Esophagus muscularis mucosa (tissue), 4 donors: Measurements from ENCODE around the gene HSD3B1. TPM values are rescaled to one million over a fixed set of nuclear protein-coding genes. Genes with fewer than 3 reads are reported as not detected.

Source experiments
- DNase-seq: peaks from one replicate; pipeline ENCODE4 v3.0.0-alpha.2; 2017; ENCODE audit errors: extremely low spot score
- H3K27ac ChIP-seq, 4 donors: fragments of 200-600 bp; sonication (generic); replicated peaks in 1 of 4; 1 replicate in 3 of 4; 2 replicates in 1 of 4; pipeline ENCODE4 v1.5.1; 2016 to 2019; ENCODE audit warnings: mild to moderate bottlenecking in 1 of 4
- H3K27me3 ChIP-seq, 4 donors: fragments of 200-600 bp; sonication (generic); one replicate each; pipeline versions ENCODE4 v1.5.1 to v1.6.0; 2016 to 2019
- H3K36me3 ChIP-seq, 4 donors: fragments of 200-600 bp; sonication (generic); one replicate each; pipeline ENCODE4 v1.5.1; 2016 to 2019
- H3K4me1 ChIP-seq, 4 donors: fragments of 200-600 bp; sonication (generic); one replicate each; pipeline ENCODE4 v1.5.1; 2016 to 2019
- H3K4me3 ChIP-seq, 4 donors: fragments of 200-600 bp; sonication (generic); 1 replicate in 2 of 4; 2 replicates in 2 of 4; pipeline ENCODE4 v1.5.1; 2016 to 2019; ENCODE audit warnings: mild to moderate bottlenecking in 4 of 4, moderate library complexity in 1 of 4
- H3K9me3 ChIP-seq, 4 donors: fragments of 200-600 bp; sonication (generic); 1 replicate in 3 of 4; 2 replicates in 1 of 4; pipeline ENCODE4 v1.5.1; 2016 to 2019
- CTCF ChIP-seq, 3 experiments: fragments of 200-600 bp in 2 of 3; fragments of 450-650 bp in 1 of 3; sonication (generic) in 2 of 3; IDR thresholded peaks; one replicate each; pipeline ENCODE4 v1.5.1; 2017 to 2019; ENCODE audit warnings: antibody characterized with exemption in 3 of 3, mild to moderate bottlenecking in 2 of 3, moderate library complexity in 1 of 3
- EP300 ChIP-seq: sonication (generic); formaldehyde crosslinking; IDR thresholded peaks from one replicate; pipeline ENCODE4 v1.6.1; 2017; ENCODE audit warnings: antibody characterized with exemption
- POLR2A ChIP-seq: fragments of 450-650 bp; IDR thresholded peaks from one replicate; pipeline ENCODE4 v1.6.1; 2017; ENCODE audit warnings: antibody characterized with exemption, moderate library complexity, mild to moderate bottlenecking, low read depth
- POLR2AphosphoS5 ChIP-seq, 2 donors: sonication (generic); formaldehyde crosslinking; IDR thresholded peaks; one replicate each; pipeline ENCODE4 v1.6.1; 2017; ENCODE audit warnings: antibody characterized with exemption in 2 of 2
- WGBS: methylation state at CpG from one replicate; pipeline ENCODE4 v1.1.5; 2018; 5-methylcytosine and 5-hydroxymethylcytosine counted together
- intact Hi-C: fragments of 100-400 bp; cut with DNase I; formaldehyde crosslinking; loops from one replicate; pipeline ENCODE4 v1.15.1; 2023
- total RNA-seq, 4 donors: library from RNA; depleted of rRNA; stranded (reverse); fragments of >200 nt; gene quantifications; one replicate each; pipeline versions ENCODE4 v1.1.0 to v1.2.1, GENCODE V29; 2016

HSD3B1 gene
- total RNA-seq, 4 donors from 2014 or later: not detected

- Histone ChIP-seq H3K4me3 (no peak overlapping the region), H3K36me3 (no peaks in the 10 kb centered on the region), H3K9me3 (no peaks in the 10 kb centered on the region), H3K27me3 (no peaks in the 10 kb centered on the region), H3K4me1 (no peaks in the 10 kb centered on the region), H3K27ac (no peak overlapping the region)
- 87% methylated on average over 2 of the region's 2 CpGs for WGBS
- intact Hi-C loops: no loop called here
- no peak for TF ChIP-seq CTCF (IDR thresholded peaks at IDR 0.05)
- TF ChIP-seq POLR2AphosphoS5 (IDR thresholded peaks at IDR 0.05): no peak
- no peak for TF ChIP-seq EP300
- TF ChIP-seq POLR2A: no peak
- no peak for DNase-seq
Observed at GRCh38 chr1:119480175-119480574, 26.8 kb upstream of the HSD3B1 start.

GRCh38 chr1:119481951-119482350 lies 25.1 kb upstream of the HSD3B1 start:
- Histone ChIP-seq H3K27me3 (no peaks in the 10 kb centered on the region), H3K27ac (no peak overlapping the region), H3K9me3 (no peaks in the 10 kb centered on the region), H3K4me3 (no peak overlapping the region), H3K36me3 (no peaks in the 10 kb centered on the region), H3K4me1 (no peaks in the 10 kb centered on the region)
- intact Hi-C loops: no loop called here
- DNase-seq: peak; percentile 66
- TF ChIP-seq EP300: no peak
- TF ChIP-seq POLR2AphosphoS5 (IDR thresholded peaks at IDR 0.05): no peak
- no peak for TF ChIP-seq POLR2A
- no peak for TF ChIP-seq CTCF (IDR thresholded peaks at IDR 0.05)

DNA sequence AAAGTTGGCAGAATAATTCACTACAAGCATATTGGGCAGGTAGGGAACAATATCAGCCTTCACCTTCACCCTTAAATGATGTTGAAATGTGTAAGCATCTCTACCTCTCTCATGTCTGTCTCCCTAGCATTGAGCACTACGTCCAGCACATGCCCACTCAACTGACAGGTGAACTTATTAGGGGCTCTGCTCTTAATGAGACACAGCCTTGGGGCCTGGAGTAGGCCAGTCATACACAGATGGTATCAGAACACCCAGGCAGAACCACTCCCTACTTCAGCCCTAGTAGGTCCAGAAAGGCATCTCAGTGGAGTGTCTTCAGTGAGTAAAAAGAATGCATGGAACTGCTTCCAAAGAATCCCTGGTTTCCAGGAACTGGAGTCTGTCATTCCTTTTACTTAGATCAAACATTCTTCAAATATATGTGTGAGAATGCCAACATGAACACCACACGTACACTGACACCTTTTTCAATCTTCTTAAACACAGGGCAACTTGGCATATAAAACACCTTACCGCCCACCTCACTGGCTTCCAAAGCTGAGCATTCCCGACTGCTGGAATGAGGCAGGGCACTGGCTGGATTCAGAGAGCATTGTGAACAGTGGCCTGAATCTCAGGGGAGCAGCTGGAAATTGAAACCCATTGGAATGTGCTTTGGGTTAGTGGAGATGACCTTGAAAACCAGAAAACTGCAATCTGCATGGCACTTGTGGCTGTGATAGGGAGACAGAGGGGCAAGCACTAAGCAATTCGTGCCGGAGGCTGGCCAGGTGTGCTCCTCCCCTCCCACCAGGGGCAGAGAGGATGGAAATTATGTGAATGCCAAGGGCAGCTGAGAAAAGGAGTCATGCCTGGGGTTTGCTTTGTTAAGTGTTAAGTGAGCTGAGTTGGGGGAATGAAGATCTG lies 24.2 kb upstream of the HSD3B1 start:
- TF ChIP-seq POLR2A (no peak), CTCF (IDR thresholded peaks at IDR 0.05) (no peak), POLR2AphosphoS5 (IDR thresholded peaks at IDR 0.05) (no peak), EP300 (no peak)
- intact Hi-C loops: no loop called here
- Histone ChIP-seq H3K4me1 (no peaks in the 10 kb centered on the region), H3K9me3 (no peaks in the 10 kb centered on the region), H3K4me3 (no peak overlapping the region), H3K27ac (no peak overlapping the region), H3K36me3 (no peaks in the 10 kb centered on the region), H3K27me3 (no peaks in the 10 kb centered on the region)
- 81% methylated on average over 6 of the region's 6 CpGs for WGBS
- DNase-seq: peak; percentile 82

DNA sequence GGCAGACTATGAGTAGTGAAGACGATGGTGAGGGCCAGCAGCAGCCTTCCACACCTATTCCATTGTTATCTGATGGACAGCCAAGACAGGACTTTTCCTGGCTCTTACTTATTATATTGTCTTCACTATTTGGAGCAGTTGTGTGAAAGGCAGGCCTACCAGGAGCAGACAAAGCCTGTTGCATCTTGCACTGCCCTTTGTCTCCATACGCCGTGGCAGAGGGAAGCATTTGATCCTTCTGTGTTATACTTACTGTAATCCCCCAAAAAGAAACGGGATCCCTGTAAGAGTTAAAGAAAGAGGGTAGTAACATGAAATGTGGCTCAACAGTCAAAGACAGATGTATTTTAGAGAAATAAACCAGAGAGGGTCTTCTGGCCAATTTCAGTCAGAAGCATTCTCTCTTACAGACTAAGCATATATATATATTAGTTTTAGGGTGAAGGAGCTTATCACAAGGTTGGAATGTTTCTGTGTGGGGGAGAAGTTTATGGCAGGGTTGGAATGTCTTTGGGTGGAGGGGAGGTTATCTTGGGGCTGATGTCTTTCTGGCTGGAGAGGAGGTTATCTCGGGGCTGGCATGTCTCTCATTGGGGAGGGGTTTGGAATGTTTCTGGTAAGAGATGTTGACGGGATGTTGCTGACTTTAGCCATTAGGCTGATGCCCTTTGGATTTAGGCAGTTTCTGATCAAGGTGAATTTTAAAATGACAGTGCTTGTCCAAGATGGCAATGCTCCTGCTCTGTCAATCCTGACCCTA lies 23.4 kb upstream of the HSD3B1 start:
- no peak overlapping the region for H3K4me3 ChIP-seq
- no peak for TF ChIP-seq CTCF (IDR thresholded peaks at IDR 0.05)
- TF ChIP-seq POLR2AphosphoS5 (IDR thresholded peaks at IDR 0.05): no peak
- TF ChIP-seq POLR2A: no peak
- no peak for TF ChIP-seq EP300
- no peaks in the 10 kb centered on the region for H3K4me1 ChIP-seq
- H3K27me3 ChIP-seq: no peaks in the 10 kb centered on the region
- intact Hi-C loops: no loop called here
- H3K9me3 ChIP-seq: no peaks in the 10 kb centered on the region
- DNase-seq: peak; percentile 70
- H3K36me3 ChIP-seq: no peaks in the 10 kb centered on the region
- H3K27ac ChIP-seq: no peak overlapping the region
- 77% methylated on average over 6 of the region's 6 CpGs for WGBS
